AG09309 (cell line): Measurements from ENCODE around the gene VAV2.

Experiments
- DNase-seq: peaks from one replicate; pipeline ENCODE4 v3.0.0-alpha.2; 2010; ENCODE audit warnings: low read depth
- H3K4me3 ChIP-seq: 2 replicates; pipeline ENCODE4 v1.5.1; 2011; ENCODE audit warnings: mild to moderate bottlenecking, low read depth, low read length, moderate library complexity; ENCODE audit not compliant: control insufficient read depth
- TF ChIP-seq, protein P1 (sequence below): IDR thresholded peaks from 2 replicates; pipeline ENCODE4 v1.5.1; 2011; ENCODE audit warnings: mild to moderate bottlenecking, low read depth, low read length, inconsistent platforms; ENCODE audit not compliant: insufficient read depth, control insufficient read depth; ENCODE audit errors: missing control alignments

Gene VAV2

DNA sequence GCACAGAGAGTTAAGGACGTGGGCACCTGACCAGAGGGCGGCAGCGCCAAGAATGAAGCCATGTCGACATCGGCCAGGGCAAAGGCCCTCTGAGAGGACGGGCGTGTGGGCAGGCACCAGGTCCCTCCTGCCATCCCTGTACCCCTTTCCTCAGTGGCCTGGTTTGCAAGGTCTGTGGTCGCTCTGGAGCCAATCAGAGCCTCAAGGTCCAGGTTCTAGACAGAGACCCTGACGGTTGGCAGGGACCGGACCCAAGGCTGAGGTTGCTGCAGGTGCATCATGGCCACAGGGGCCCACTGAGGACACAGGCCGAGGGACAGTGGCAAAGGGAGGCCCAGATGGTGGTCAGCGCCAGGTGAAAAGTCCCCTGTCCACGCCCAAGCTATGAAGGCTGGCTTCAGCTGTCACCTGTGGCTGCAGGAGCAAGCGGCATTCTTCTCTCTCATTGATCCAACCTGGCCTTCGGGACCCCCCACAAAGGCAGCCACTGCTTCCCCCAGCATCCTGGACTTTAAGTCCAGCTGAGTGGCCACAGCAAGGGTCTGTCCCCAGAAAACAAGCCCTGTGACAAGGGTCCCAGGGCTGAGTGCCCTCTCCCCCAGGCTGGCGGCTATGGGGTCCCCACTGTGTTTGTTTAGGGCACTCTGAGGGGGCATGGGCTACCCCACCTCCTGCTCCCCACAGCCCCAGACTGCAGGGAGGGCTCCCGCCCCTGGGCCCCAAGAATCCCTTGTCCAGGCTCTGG is 48.9 kb downstream of the VAV2 start:
- TF ChIP-seq, protein P1, sequence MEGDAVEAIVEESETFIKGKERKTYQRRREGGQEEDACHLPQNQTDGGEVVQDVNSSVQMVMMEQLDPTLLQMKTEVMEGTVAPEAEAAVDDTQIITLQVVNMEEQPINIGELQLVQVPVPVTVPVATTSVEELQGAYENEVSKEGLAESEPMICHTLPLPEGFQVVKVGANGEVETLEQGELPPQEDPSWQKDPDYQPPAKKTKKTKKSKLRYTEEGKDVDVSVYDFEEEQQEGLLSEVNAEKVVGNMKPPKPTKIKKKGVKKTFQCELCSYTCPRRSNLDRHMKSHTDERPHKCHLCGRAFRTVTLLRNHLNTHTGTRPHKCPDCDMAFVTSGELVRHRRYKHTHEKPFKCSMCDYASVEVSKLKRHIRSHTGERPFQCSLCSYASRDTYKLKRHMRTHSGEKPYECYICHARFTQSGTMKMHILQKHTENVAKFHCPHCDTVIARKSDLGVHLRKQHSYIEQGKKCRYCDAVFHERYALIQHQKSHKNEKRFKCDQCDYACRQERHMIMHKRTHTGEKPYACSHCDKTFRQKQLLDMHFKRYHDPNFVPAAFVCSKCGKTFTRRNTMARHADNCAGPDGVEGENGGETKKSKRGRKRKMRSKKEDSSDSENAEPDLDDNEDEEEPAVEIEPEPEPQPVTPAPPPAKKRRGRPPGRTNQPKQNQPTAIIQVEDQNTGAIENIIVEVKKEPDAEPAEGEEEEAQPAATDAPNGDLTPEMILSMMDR = no peak
- H3K4me3 ChIP-seq = no peak overlapping the region
- no peak for DNase-seq

DNA sequence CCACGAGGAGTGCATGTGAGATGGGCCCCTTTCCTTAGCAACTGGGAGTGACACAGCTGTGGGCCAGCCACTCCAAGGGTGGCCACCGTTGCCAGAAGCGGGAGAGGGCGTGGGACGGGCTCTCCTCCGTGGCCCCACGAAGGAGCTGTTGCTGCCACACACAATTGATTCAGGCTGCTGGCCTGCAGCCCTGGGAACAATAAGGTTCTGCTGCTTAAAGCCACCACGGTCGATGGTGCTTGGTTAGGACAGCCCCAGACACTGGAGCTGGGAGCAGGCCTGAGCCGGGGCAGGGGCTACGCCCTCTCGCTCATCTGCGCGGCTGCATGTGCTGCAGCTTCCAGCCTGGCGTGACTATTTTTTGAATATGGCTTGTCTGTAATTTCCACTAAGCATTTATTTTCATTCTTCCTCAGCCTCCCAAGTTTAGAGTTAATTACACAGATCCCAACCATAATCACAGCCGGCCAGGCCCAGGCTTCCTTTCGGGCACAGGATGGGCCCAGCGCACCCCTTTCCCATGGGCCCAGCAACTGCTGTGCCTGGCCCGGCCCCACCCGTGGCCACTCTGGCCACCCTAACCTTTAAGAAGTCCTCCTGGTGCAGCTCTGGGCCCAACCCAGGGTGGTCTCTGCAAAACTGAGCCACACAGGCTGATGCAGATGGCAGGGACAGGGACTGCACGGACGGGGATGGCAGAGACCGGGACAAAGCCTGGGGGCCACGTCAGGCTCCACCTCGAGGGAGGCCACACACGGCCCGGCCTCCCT is 49.7 kb downstream of the VAV2 start:
- no peak overlapping the region for H3K4me3 ChIP-seq
- no peak for DNase-seq
- TF ChIP-seq, protein P1 = no peak

DNA sequence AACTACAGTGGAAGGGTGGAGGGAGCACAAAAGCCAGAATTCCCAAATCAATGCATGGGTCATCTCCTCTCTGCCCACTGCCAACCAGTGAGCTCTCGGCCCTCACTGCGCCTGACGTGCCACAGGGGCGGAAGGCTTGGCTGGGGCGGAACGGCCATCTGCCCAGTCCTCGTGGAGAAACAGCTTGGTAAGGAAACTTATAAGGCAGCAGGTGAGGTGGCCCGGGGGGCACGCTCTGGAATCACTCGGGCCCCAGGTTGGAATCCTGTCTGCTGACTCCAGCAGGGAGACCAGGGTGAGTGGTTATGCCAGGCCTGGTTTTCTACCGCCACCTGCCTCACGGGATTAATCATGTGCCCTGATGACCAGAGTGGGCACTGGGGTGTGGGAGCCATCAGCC is 52.3 kb downstream of the VAV2 start:
- H3K4me3 ChIP-seq = no peak overlapping the region
- no peak for DNase-seq
- TF ChIP-seq, protein P1 = no peak

DNA sequence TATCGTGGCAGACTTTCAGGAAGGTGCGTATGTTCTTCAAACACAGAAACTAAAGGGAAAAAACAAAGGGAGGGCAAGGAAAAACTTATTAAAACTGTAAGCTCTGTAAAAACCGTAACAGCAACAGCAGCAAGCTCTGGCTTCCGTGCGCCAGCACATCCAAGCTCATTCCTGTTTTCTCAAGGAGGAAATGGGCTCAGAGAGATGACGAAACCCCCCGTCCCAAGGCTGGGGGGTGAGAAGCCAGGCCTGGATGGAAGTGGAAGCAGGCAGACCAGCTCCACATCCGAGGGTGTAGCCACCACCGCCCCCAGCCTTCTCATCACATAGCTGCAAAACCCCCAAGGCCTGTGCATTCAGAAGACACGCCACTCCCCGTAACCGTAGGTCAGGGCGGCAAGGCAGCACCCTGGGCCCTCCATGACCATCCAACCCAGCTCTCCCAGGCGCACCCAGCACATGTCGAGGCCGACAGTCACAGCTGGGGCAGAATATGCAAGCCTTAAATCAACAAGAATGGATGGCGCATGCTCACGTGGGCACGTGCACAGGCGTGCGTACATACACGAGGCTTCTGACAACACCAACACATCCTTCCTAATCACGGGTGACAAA is 52.8 kb downstream of the VAV2 start:
- H3K4me3 ChIP-seq = no peak overlapping the region
- TF ChIP-seq, protein P1 = no peak
- no peak for DNase-seq

DNA sequence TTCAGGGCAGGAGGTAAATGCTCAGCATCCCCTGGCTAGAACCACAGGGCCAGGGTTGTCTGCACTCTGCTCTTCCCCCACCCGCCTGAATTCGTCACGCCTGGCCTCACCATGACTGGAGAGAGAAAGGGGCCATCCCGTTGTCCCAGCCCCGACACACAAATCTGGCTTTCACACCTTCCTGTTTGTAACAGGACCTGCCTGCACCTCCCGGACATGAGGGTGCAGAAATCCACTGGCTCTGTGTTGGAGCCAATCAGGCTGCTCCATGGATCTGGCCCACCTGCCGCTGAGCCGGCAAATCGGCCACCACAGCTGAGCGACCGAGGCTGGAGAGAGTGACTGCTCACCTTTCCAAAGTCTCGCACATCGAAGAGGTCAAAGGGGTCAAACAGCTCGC is 53.4 kb downstream of the VAV2 start:
- TF ChIP-seq, protein P1 = no peak
- H3K4me3 ChIP-seq = no peak overlapping the region
- DNase-seq = no peak

DNA sequence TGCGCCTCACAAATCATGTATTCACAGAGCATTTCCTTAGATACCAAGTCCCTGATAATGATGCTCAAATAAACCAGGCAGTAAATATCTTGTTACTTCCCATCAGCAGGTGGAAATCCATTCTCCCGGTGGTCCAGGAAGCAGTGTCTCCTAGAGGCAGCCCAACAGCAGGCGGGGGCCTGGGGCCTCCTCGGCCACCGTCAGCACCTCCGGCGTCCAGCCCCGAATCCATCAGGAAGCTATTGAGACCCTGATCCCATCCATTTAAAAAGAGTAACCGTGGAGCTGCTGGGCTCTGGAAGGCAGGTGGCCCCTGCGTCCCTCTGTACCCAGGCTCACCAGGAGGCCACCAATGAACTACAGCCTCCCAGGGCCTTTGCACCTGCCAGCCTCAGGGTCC is 54.0 kb downstream of the VAV2 start:
- TF ChIP-seq, protein P1 = no peak
- no peak overlapping the region for H3K4me3 ChIP-seq
- no peak for DNase-seq
